HG03571 (cell line): Measurements from ENCODE around the gene TMED1.

Experiments used
- ATAC-seq: cut with Tn5 transposase; IDR thresholded peaks from one replicate; pipeline ENCODE4 v1.9.1; 2021; ENCODE audit not compliant: unreplicated experiment

TMED1 gene

GRCh38 chr19:10812196-10812595 is 23.8 kb downstream of the TMED1 start:
- ATAC-seq: no peak

GRCh38 chr19:10811391-10812111 is 24.5 kb downstream of the TMED1 start:
- no peak for ATAC-seq

GRCh38 chr19:10809651-10810285 is 26.2 kb downstream of the TMED1 start:
- ATAC-seq: no peak

GRCh38 chr19:10808937-10809649 is 26.9 kb downstream of the TMED1 start:
- ATAC-seq: no peak

GRCh38 chr19:10805758-10806247 is 30.2 kb downstream of the TMED1 start:
- no peak for ATAC-seq

- no peak for ATAC-seq
Measured at GRCh38 chr19:10805065-10805757, 30.8 kb downstream of the TMED1 start.

GRCh38 chr19:10803252-10803651 is 32.8 kb downstream of the TMED1 start:
- no peak for ATAC-seq

- ATAC-seq: no peak
Measured at GRCh38 chr19:10802479-10802878, 33.5 kb downstream of the TMED1 start.

GRCh38 chr19:10800488-10800887 is 35.5 kb downstream of the TMED1 start:
- no peak for ATAC-seq

GRCh38 chr19:10797541-10798256 is 38.3 kb downstream of the TMED1 start:
- no peak for ATAC-seq

- no peak for ATAC-seq
Measured at GRCh38 chr19:10797078-10797477, 38.9 kb downstream of the TMED1 start.

GRCh38 chr19:10796653-10797052 is 39.4 kb downstream of the TMED1 start:
- ATAC-seq: no peak

- ATAC-seq: no peak
Measured at GRCh38 chr19:10789866-10790265, 46.1 kb downstream of the TMED1 start.

GRCh38 chr19:10788146-10788545 is 47.9 kb downstream of the TMED1 start:
- no peak for ATAC-seq

GRCh38 chr19:10784257-10784656 is 51.8 kb downstream of the TMED1 start:
- no peak for ATAC-seq

GRCh38 chr19:10782795-10783194 is 53.2 kb downstream of the TMED1 start:
- ATAC-seq: no peak
